Epithelial cell of proximal tubule (primary cell): ENCODE data around the gene DLGAP4. TPM values are rescaled to one million over a fixed set of nuclear protein-coding genes. Genes with fewer than 3 reads are reported as not detected.
A peak's percentile ranks its signal among the peaks of the same experiment; 100 is the strongest.

Experiments
- DNase-seq: peaks from one replicate; pipeline ENCODE4 v3.0.0-alpha.2; 2011; ENCODE audit warnings: low read depth
- H3K4me3 ChIP-seq: 2 replicates; pipeline ENCODE4 v1.5.1; 2011; ENCODE audit warnings: low read depth, mild to moderate bottlenecking, low read length
- total RNA-seq: library from RNA; depleted of rRNA; stranded (reverse); fragments of >200 nt; gene quantifications from 2 replicates; pipeline ENCODE4 v1.2.3, GENCODE V29; 2015
- TF ChIP-seq, protein P1 (sequence below): conservative IDR thresholded peaks from 2 replicates; pipeline ENCODE4 v1.5.1; 2012; ENCODE audit warnings: low read depth, mild to moderate bottlenecking, low read length

DLGAP4 gene
- total RNA-seq, 1 donor from 2014 or later = 41.4 TPM

DNA sequence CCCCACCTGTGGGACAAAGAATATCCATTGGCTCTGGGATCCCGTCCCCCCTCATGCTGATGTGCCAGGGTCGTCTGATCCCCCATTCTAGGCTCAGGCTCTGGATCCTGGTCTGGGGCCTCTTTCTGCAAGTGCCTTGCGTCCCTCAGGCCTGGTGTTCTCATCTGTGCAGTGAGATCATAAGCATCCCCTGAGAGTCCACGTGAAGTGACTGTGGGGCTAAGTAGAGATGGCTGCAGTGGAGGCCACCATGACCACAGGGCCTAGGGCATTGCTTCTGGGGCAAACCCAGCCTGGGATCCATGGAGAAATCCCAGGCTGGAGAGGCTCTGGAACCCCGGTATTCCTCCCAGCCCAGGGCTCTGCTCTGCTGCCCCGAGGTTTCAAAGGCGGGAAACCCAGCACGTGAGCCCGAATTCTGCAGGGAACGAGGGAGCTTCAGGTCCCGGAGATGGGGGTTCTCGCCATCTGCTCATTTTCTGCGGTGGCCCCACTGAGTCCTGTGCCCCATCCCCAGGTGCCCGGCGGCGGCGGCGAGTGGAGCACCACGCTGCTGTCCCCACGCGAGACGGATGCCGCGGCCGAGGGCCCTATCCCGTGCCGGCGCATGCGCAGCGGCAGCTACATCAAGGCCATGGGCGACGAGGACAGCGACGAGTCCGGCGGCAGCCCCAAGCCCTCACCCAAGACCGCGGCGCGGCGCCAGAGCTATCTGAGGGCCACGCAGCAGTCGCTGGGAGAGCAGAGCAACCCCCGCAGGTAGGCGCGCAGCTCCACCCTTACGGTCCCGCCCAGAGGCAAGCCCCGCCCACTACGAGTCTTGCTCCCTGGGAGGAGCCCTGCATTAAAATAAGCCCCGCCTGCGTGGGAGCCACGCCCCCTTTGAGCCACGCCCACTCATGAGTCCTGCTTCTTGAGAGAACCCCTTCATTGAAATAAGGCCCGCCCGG, 129.7 kb downstream of the DLGAP4 start:
- H3K4me3 ChIP-seq = peak overlapping the region; percentile 45

DNA sequence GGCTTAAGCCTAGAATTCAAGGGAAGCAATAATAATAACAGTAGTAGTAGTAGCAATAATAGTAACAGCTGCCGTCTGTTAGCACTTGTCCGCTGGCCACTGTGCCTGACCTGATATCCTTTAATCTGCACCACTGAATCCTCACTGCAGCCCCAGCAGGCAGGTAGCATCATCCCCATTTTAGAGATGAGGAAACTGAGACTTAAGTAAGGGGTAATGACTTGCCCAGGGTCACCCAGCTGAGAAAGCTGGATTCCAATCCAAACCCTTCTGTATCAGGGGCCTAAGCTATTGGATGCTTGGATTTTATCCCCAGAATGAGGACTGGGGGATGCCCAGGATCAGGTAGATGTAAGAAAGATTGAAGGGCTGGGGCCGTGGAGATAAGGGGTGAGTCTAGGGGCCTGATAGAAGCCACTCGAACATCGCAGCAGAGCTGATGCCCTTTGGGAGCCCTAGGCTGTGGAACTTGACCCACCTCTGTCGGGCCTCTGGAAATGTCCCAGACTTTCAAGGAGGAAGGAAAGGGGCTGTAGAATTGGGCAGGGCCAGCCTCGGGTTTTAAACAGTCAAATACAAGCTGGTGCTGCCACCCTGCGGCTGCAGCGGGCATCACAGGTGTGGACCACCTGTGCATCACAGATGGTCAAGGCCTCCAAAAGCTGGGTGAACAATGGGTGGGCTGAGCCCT, 133.0 kb downstream of the DLGAP4 start:
- DNase-seq = no peak
- TF ChIP-seq, protein P1, sequence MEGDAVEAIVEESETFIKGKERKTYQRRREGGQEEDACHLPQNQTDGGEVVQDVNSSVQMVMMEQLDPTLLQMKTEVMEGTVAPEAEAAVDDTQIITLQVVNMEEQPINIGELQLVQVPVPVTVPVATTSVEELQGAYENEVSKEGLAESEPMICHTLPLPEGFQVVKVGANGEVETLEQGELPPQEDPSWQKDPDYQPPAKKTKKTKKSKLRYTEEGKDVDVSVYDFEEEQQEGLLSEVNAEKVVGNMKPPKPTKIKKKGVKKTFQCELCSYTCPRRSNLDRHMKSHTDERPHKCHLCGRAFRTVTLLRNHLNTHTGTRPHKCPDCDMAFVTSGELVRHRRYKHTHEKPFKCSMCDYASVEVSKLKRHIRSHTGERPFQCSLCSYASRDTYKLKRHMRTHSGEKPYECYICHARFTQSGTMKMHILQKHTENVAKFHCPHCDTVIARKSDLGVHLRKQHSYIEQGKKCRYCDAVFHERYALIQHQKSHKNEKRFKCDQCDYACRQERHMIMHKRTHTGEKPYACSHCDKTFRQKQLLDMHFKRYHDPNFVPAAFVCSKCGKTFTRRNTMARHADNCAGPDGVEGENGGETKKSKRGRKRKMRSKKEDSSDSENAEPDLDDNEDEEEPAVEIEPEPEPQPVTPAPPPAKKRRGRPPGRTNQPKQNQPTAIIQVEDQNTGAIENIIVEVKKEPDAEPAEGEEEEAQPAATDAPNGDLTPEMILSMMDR = peak; percentile 87
- no peak overlapping the region for H3K4me3 ChIP-seq

More for the DNA sequence above, 129.7 kb downstream of the DLGAP4 start:
- no peak for DNase-seq
- TF ChIP-seq, protein P1 = no peak

DNA sequence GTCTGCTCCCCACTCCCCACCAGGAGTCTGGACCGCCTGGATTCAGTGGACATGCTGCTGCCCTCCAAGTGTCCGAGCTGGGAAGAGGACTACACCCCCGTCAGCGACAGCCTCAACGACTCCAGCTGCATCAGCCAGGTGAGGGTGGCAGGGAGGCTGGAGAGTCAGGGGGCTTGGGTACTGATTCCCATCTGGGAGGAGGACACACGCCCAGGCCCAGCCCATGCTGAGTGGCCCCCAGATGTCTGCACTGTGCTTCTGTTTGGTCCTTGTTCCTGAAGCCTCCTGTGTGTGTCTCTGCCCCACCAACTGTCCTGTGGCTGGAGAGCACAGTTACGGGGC, 133.6 kb downstream of the DLGAP4 start:
- H3K4me3 ChIP-seq = no peak overlapping the region
- TF ChIP-seq, protein P1 = no peak
- DNase-seq = no peak

DNA sequence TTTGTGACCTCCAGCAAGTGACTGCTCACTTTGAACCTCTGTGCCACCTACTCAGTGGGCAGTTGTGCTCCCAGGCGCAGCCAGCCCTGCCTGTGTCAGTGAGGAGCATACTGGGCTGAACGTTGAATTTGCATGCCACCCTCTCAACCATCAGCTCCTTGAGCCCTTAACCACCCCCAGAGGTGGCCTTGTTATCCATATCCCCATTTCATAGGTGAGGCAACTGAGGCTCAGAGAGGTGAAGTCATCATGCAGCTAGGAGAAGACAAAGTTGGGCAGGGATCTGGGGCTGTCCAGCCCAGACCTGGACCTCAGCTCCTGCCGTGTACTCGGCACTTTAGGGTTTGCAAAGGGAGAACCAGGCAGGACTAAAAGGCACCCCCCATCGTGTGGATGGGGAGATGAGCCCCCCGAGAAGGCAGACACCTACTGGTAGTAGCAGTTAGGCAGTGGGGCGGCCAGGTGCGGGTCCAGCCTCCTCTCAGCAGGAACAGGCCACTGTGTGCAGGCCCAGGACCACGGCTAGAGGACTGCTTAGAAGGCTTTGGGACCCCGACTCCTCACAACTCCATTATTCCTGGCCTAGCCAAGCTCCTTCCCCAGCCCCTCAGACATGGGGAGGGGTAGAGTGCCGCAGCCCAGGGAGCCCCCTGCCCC, 134.4 kb downstream of the DLGAP4 start:
- DNase-seq = no peak
- H3K4me3 ChIP-seq = no peak overlapping the region
- TF ChIP-seq, protein P1 = no peak

DNA sequence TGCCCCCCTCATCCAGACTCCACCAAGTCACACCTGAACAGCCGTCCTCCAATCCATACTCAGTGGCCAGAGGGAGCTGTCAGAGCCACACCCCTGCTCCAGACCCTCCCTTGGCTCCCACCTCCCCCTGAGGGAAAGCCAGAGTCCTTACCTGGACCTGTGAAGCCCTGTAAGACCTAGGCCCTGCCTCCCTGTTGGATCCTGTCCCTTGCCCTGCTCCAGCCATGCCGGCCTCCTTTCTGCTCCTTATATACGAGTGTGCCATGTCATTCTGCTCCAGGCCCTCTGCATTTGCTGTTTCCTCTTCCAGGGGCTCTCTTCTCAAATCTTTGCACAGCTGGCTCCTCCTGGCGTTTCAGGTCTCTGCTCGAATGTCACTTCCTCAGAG, 134.9 kb downstream of the DLGAP4 start:
- TF ChIP-seq, protein P1 = no peak
- no peak for DNase-seq
- H3K4me3 ChIP-seq = no peak overlapping the region

DNA sequence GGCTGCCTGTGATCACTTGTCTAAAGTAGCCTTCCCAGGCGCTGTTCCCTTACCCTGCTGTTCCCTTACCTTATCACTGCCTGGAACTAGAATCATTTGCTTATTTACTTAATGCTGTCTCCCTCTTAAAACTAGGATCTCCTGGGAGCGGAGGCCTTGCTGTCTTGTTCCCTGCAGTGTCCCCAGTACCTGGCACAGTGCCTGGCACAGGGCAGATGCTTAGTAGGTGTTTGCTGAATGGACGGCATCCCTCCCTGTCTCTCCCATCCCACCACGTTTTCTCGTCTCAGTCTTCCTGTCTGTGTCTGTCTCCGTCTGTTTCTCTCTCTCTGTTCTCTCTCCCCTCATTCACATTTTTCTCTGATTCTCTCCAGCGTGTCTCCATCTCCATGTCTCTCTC, 135.3 kb downstream of the DLGAP4 start:
- no peak for DNase-seq
- TF ChIP-seq, protein P1 = no peak
- H3K4me3 ChIP-seq = no peak overlapping the region
